OCI-LY1 (cell line): ENCODE measurements around the gene TXNDC17.

Experiments used
- CTCF ChIP-seq: fragments of 200-600 bp; sonication (generic), shearing (Covaris generic); IDR thresholded peaks from 2 replicates; pipeline ENCODE4 v1.5.1; 2017; ENCODE audit warnings: mild to moderate bottlenecking, antibody characterized with exemption, low read length, moderate library complexity, mixed read lengths
- EZH2 ChIP-seq: fragments of 200-600 bp; sonication (generic), shearing (Covaris generic); IDR thresholded peaks from 2 replicates; pipeline ENCODE4 v1.8.0; 2017; ENCODE audit warnings: borderline replicate concordance, mixed run types, mild to moderate bottlenecking, antibody characterized with exemption, low read length, moderate library complexity, mixed read lengths

GRCh38 chr17:6684881-6685767 is 44.3 kb downstream of the TXNDC17 start:
- no peak for TF ChIP-seq CTCF
- TF ChIP-seq EZH2: no peak
